GM19328 (cell line): Measurements from ENCODE around the gene ANOS1.
"Not testable (repeated sequence)": the region's sequence is repeated elsewhere in the genome, so short reads cannot be mapped to it uniquely, and the experiment has no call there.

Experiments
- ATAC-seq: cut with Tn5 transposase; IDR thresholded peaks from one replicate; pipeline ENCODE4 v1.9.1; 2021; ENCODE audit warnings: mild to moderate bottlenecking, moderate library complexity; ENCODE audit not compliant: unreplicated experiment

The ANOS1 gene

GRCh38 chrX:8629871-8630270, 102.1 kb downstream of the ANOS1 start:
- ATAC-seq: no peak

- ATAC-seq: no peak
Observed at GRCh38 chrX:8627796-8628195, 104.1 kb downstream of the ANOS1 start.

- ATAC-seq: no peak
Observed at GRCh38 chrX:8607326-8607725, 124.6 kb downstream of the ANOS1 start.

GRCh38 chrX:8604131-8604530, 127.8 kb downstream of the ANOS1 start:
- no peak for ATAC-seq

GRCh38 chrX:8591501-8591900, 140.4 kb downstream of the ANOS1 start:
- ATAC-seq: no peak

GRCh38 chrX:8586953-8587352, 145.0 kb downstream of the ANOS1 start:
- no peak for ATAC-seq

- ATAC-seq: no peak
Observed at GRCh38 chrX:8579602-8580001, 152.3 kb downstream of the ANOS1 start.

- ATAC-seq: no peak
Observed at GRCh38 chrX:8576821-8577220, 155.1 kb downstream of the ANOS1 start.

- no peak for ATAC-seq
Observed at GRCh38 chrX:8565729-8566128, 166.2 kb downstream of the ANOS1 start.

GRCh38 chrX:8548446-8548845, 183.5 kb downstream of the ANOS1 start:
- no peak for ATAC-seq

GRCh38 chrX:8546715-8547114, 185.2 kb downstream of the ANOS1 start:
- ATAC-seq: no peak

- no peak for ATAC-seq
Observed at GRCh38 chrX:8520791-8521190, 211.1 kb downstream of the ANOS1 start.

- ATAC-seq: no peak
Observed at GRCh38 chrX:8520178-8520577, 211.8 kb downstream of the ANOS1 start.

- ATAC-seq: no peak
Observed at GRCh38 chrX:8504451-8504850, 227.5 kb downstream of the ANOS1 start.

GRCh38 chrX:8502101-8502500, 229.8 kb downstream of the ANOS1 start:
- not testable (repeated sequence) for ATAC-seq

GRCh38 chrX:8500203-8500602, 231.7 kb downstream of the ANOS1 start:
- no peak for ATAC-seq

GRCh38 chrX:8495036-8495435, 236.9 kb downstream of the ANOS1 start:
- ATAC-seq: not testable (repeated sequence)

- no peak for ATAC-seq
Observed at GRCh38 chrX:8484360-8484949, 247.5 kb downstream of the ANOS1 start.
